HCT116 (cell line): Measurements from ENCODE around the gene CASR. TPM values are rescaled to one million over a fixed set of nuclear protein-coding genes. Genes with fewer than 3 reads are reported as not detected.

Source experiments
- ATAC-seq: fragments of 200-7000 bp; cut with Tn5 transposase; 2 replicates; pipeline ENCODE4 v1.9.1; 2020; ENCODE audit warnings: mild to moderate bottlenecking, moderate library complexity
- BruUV-seq: library from RNA; stranded (reverse); fragments of 400-500 nt; replicated peaks from 2 replicates; lab custom pipeline; 2021; lab: Mats Ljungman, UMichigan
- CTCF ChIA-PET: fragments of 300-600 bp; sonication (Branson Sonifier 250); formaldehyde crosslinking; loops from one replicate; lab custom pipeline; 2021; ENCODE audit warnings: antibody characterized with exemption; lab: Charles Lee
- POLR2A ChIA-PET: fragments of 300-600, 350-600 bp; sonication (Branson Sonifier 250); formaldehyde crosslinking; loops from one replicate; lab custom pipeline; 2021; ENCODE audit warnings: antibody characterized with exemption; lab: Charles Lee
- RAD21 ChIA-PET, 2 experiments: fragments of 300-600 bp; sonication (Branson Sonifier 250); formaldehyde crosslinking; loops; one replicate each; lab custom pipeline; 2023; ENCODE audit warnings: low total read pairs in 2 of 2; ENCODE audit not compliant: uncharacterized antibody in 2 of 2, unreplicated experiment in 2 of 2, low non-redundant PET in 1 of 2; lab: Charles Lee
- DNase-seq: peaks from one replicate; pipeline ENCODE4 v3.0.0-alpha.2; 2010; ENCODE audit warnings: low read depth, low spot score
- H2AFZ ChIP-seq: fragments of 200-600 bp; shearing (Covaris generic), sonication (generic); 2 replicates; pipeline ENCODE4 v1.6.1; 2017; ENCODE audit warnings: low read depth, mixed run types, mixed read lengths, antibody characterized with exemption, low read length; ENCODE audit not compliant: poor library complexity, severe bottlenecking
- H3K27ac ChIP-seq: 2 replicates; pipeline ENCODE4 v1.5.1; 2012; ENCODE audit warnings: low read depth, low read length
- H3K27me3 ChIP-seq: fragments of 200-600 bp; sonication (generic); 2 replicates; pipeline ENCODE4 v1.6.1; 2016; ENCODE audit warnings: mixed run types, low read length, mixed read lengths; ENCODE audit not compliant: insufficient read depth
- H3K36me3 ChIP-seq, 2 experiments: fragments of 200-500 bp in 1 of 2; fragments of 200-600 bp in 1 of 2; sonication (Bioruptor generic) in 1 of 2; sonication (generic) in 1 of 2; 2 replicates each; pipeline versions ENCODE4 v1.5.1 to v1.6.1; 2014 to 2016; ENCODE audit warnings: low read length in 2 of 2, inconsistent platforms in 1 of 2, mixed read lengths in 1 of 2, mixed run types in 1 of 2; ENCODE audit not compliant: insufficient read depth in 2 of 2, control insufficient read depth in 1 of 2
- H3K4me1 ChIP-seq, 2 experiments: fragments of 200-600 bp in 1 of 2; sonication (generic) in 1 of 2; 2 replicates each; pipeline versions ENCODE4 v1.5.1 to v1.6.1; 2012 to 2017; ENCODE audit warnings: low read length in 2 of 2, inconsistent platforms in 1 of 2, mild to moderate bottlenecking in 1 of 2, mixed read lengths in 1 of 2, mixed run types in 1 of 2, moderate library complexity in 1 of 2; ENCODE audit not compliant: insufficient read depth in 2 of 2, control insufficient read depth in 1 of 2
- H3K4me2 ChIP-seq: fragments of 200-600 bp; sonication (generic); 2 replicates; pipeline ENCODE4 v1.6.1; 2017; ENCODE audit warnings: mixed run types, low read length, mixed read lengths
- H3K4me3 ChIP-seq, 2 experiments: fragments of 200-600 bp in 1 of 2; sonication (generic) in 1 of 2; replicated peaks in 1 of 2; 2 replicates each; pipeline ENCODE4 v1.5.1; 2011 to 2016; ENCODE audit warnings: low read length in 2 of 2, control low read depth in 1 of 2, low read depth in 1 of 2, mild to moderate bottlenecking in 1 of 2, mixed read lengths in 1 of 2, mixed run types in 1 of 2
- H3K79me2 ChIP-seq: fragments of 200-600 bp; sonication (generic); 2 replicates; pipeline ENCODE4 v1.6.1; 2017; ENCODE audit warnings: mild to moderate bottlenecking, mixed run types, low read length, moderate library complexity, mixed read lengths; ENCODE audit not compliant: insufficient read depth
- H3K9ac ChIP-seq: fragments of 200-600 bp; sonication (generic); 2 replicates; pipeline ENCODE4 v1.6.1; 2016; ENCODE audit warnings: low read length, mixed read lengths
- H3K9me2 ChIP-seq: fragments of 200-600 bp; sonication (generic), shearing (Covaris generic); 2 replicates; pipeline ENCODE4 v1.6.1; 2017; ENCODE audit warnings: mixed run types, mild to moderate bottlenecking, moderate library complexity; ENCODE audit not compliant: insufficient read depth
- H3K9me3 ChIP-seq, 2 experiments: fragments of 200-500 bp in 1 of 2; fragments of 200-600 bp in 1 of 2; sonication (Bioruptor generic) in 1 of 2; sonication (generic) in 1 of 2; 2 replicates each; pipeline ENCODE4 v1.6.1; 2014 to 2017; ENCODE audit warnings: low read length in 2 of 2, mixed read lengths in 2 of 2, inconsistent platforms in 1 of 2, low read depth in 1 of 2, mild to moderate bottlenecking in 1 of 2, mixed run types in 1 of 2, moderate library complexity in 1 of 2; ENCODE audit not compliant: control insufficient read depth in 1 of 2, insufficient read depth in 1 of 2
- H4K20me1 ChIP-seq: fragments of 200-600 bp; sonication (generic), shearing (Covaris generic); 2 replicates; pipeline ENCODE4 v1.6.1; 2017; ENCODE audit warnings: mixed run types, mild to moderate bottlenecking, moderate library complexity; ENCODE audit not compliant: insufficient read depth
- CBX3 ChIP-seq: IDR thresholded peaks from 2 replicates; pipeline ENCODE4 v1.6.1; 2012; ENCODE audit warnings: low read depth
- CEBPB ChIP-seq: IDR thresholded peaks from 2 replicates; pipeline ENCODE4 v1.6.1; 2012; ENCODE audit warnings: low read depth
- EGR1 ChIP-seq: IDR thresholded peaks from 2 replicates; pipeline ENCODE4 v1.6.1; 2012; ENCODE audit warnings: low read depth
- EZH2phosphoT487 ChIP-seq: fragments of 200-600 bp; IDR thresholded peaks from 2 replicates; pipeline ENCODE4 v1.6.1; 2018; ENCODE audit warnings: antibody characterized with exemption, borderline replicate concordance
- FOSL1 ChIP-seq: IDR thresholded peaks from 2 replicates; pipeline ENCODE4 v1.6.1; 2012; ENCODE audit warnings: low read depth
- JUND ChIP-seq: IDR thresholded peaks from 2 replicates; pipeline ENCODE4 v1.6.1; 2012
- POLR2A ChIP-seq: IDR thresholded peaks from 2 replicates; pipeline ENCODE4 v1.7.0; 2011; ENCODE audit warnings: borderline replicate concordance; ENCODE audit not compliant: insufficient read depth, insufficient read length; ENCODE audit errors: extremely low read depth
- POLR2AphosphoS5 ChIP-seq: IDR thresholded peaks from 2 replicates; pipeline ENCODE4 v1.6.1; 2011; ENCODE audit warnings: mild to moderate bottlenecking, low read depth, low read length, moderate library complexity
- RAD21 ChIP-seq: IDR thresholded peaks from 2 replicates; pipeline ENCODE4 v1.6.1; 2012; ENCODE audit warnings: low read depth, mild to moderate bottlenecking
- SIN3A ChIP-seq: IDR thresholded peaks from 2 replicates; pipeline ENCODE4 v1.6.1; 2012; ENCODE audit warnings: low read depth
- SRF ChIP-seq: IDR thresholded peaks from 2 replicates; pipeline ENCODE4 v1.6.1; 2012; ENCODE audit warnings: low read depth
- TCF7L2 ChIP-seq: IDR thresholded peaks from 2 replicates; pipeline ENCODE4 v1.7.0; 2011; ENCODE audit warnings: borderline replicate concordance, inconsistent platforms; ENCODE audit not compliant: insufficient read depth, insufficient read length; ENCODE audit errors: extremely low read depth
- YY1 ChIP-seq: IDR thresholded peaks from 2 replicates; pipeline ENCODE4 v1.6.1; 2011; ENCODE audit warnings: low read length, low read depth, moderate library complexity, mild to moderate bottlenecking; ENCODE audit not compliant: insufficient replicate concordance; ENCODE audit errors: extremely low read depth
- ZNF274 ChIP-seq: fragments of 200-500 bp; sonication (Bioruptor generic); IDR thresholded peaks from 2 replicates; pipeline ENCODE4 v1.6.1; 2014; ENCODE audit warnings: mild to moderate bottlenecking, low read depth, low read length, inconsistent platforms
- intact Hi-C: fragments of 100-400 bp; cut with micrococcal nuclease; formaldehyde crosslinking; loops from 2 replicates; pipeline ENCODE4 v1.10.0; 2022
- total RNA-seq: library from RNA; stranded (reverse); gene quantifications from one replicate; pipeline ENCODE4 v1.2.1, GENCODE V29; 2021; ENCODE audit not compliant: unreplicated experiment
- TF ChIP-seq, protein P1 (sequence below): IDR thresholded peaks from 2 replicates; pipeline ENCODE4 v1.6.1; 2011; ENCODE audit warnings: mild to moderate bottlenecking, low read length, moderate library complexity; ENCODE audit not compliant: insufficient replicate concordance; ENCODE audit errors: extremely low read depth
- TF ChIP-seq, protein P2 (sequence below): IDR thresholded peaks from 2 replicates; pipeline ENCODE4 v1.6.1; 2012; ENCODE audit warnings: low read depth

CASR gene
- total RNA-seq, 1 experiment from 2014 or later = not detected

DNA sequence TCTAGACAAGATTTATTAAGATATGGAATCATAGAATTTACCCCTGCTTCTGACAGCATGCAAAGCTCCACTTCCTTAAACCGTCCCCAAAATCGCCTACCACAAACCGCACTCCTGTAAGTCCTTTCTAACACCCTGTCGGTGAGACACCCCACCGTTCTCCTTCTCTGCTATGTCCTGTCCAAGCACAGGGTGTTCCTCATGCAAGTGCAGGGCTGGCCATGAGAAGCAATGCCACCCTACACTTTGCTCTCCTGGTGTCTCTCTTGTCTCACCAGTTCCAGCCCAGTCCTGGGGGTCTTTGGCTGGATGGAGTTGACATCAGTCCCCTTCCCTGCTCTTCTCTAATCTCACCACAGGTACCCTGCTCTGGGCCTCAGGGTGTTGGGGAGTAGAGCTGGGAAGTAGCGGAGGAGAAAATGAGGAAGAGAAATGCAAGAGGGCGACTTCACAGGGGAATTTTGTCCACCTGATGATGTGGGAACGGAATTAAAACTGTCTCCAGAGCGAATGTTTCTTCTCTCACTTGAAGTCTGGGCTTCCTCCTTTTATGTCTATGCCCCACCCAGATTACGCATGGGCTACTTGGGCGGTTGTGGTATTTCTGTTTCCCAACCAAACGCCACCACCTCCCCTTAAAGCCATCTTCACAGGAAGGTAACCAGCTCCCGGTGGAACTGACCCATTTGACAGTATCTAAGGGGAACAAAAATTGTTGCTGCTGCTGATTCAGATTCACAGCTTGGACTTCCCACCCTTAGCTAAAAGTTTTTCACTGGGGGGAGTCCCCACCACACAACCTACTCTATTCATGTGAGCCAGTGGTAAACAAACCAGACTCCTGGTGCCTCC lies 49.9 kb downstream of the CASR start:
- no peak overlapping the region for H3K4me3 ChIP-seq
- H3K27ac ChIP-seq = no peak overlapping the region
- TF ChIP-seq POLR2A = no peak
- TF ChIP-seq CBX3 = no peak
- TF ChIP-seq SIN3A = no peak
- TF ChIP-seq, protein P1, sequence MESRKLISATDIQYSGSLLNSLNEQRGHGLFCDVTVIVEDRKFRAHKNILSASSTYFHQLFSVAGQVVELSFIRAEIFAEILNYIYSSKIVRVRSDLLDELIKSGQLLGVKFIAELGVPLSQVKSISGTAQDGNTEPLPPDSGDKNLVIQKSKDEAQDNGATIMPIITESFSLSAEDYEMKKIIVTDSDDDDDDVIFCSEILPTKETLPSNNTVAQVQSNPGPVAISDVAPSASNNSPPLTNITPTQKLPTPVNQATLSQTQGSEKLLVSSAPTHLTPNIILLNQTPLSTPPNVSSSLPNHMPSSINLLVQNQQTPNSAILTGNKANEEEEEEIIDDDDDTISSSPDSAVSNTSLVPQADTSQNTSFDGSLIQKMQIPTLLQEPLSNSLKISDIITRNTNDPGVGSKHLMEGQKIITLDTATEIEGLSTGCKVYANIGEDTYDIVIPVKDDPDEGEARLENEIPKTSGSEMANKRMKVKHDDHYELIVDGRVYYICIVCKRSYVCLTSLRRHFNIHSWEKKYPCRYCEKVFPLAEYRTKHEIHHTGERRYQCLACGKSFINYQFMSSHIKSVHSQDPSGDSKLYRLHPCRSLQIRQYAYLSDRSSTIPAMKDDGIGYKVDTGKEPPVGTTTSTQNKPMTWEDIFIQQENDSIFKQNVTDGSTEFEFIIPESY = no peak
- no peak for TF ChIP-seq YY1
- no peak for TF ChIP-seq FOSL1
- no peak for TF ChIP-seq RAD21
- TF ChIP-seq CEBPB = no peak
- no peak for TF ChIP-seq TCF7L2
- no peak for TF ChIP-seq EZH2phosphoT487
- TF ChIP-seq JUND = no peak
- TF ChIP-seq POLR2AphosphoS5 = no peak
- no peak for TF ChIP-seq SRF
- TF ChIP-seq, protein P2, sequence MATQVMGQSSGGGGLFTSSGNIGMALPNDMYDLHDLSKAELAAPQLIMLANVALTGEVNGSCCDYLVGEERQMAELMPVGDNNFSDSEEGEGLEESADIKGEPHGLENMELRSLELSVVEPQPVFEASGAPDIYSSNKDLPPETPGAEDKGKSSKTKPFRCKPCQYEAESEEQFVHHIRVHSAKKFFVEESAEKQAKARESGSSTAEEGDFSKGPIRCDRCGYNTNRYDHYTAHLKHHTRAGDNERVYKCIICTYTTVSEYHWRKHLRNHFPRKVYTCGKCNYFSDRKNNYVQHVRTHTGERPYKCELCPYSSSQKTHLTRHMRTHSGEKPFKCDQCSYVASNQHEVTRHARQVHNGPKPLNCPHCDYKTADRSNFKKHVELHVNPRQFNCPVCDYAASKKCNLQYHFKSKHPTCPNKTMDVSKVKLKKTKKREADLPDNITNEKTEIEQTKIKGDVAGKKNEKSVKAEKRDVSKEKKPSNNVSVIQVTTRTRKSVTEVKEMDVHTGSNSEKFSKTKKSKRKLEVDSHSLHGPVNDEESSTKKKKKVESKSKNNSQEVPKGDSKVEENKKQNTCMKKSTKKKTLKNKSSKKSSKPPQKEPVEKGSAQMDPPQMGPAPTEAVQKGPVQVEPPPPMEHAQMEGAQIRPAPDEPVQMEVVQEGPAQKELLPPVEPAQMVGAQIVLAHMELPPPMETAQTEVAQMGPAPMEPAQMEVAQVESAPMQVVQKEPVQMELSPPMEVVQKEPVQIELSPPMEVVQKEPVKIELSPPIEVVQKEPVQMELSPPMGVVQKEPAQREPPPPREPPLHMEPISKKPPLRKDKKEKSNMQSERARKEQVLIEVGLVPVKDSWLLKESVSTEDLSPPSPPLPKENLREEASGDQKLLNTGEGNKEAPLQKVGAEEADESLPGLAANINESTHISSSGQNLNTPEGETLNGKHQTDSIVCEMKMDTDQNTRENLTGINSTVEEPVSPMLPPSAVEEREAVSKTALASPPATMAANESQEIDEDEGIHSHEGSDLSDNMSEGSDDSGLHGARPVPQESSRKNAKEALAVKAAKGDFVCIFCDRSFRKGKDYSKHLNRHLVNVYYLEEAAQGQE = no peak
- TF ChIP-seq ZNF274 = no peak
- TF ChIP-seq EGR1 = no peak
- no peaks in the 10 kb centered on the region for H3K36me3 ChIP-seq
- H3K27me3 ChIP-seq = peaks cover 14% of the 10 kb centered on the region; the same call in 1 of the 2 replicates
- no peaks in the 10 kb centered on the region for H4K20me1 ChIP-seq
- H3K4me1 ChIP-seq = no peaks in the 10 kb centered on the region
- no peaks in the 10 kb centered on the region for H3K79me2 ChIP-seq
- ATAC-seq = no peak
- BruUV-seq = no TSS peak
- no peak overlapping the region for H3K9ac ChIP-seq
- ChIA-PET CTCF (no interaction called here), POLR2A (no interaction called here), RAD21 (no interaction called here)
- DNase-seq = no peak
- intact Hi-C loops = no loop called here
- no peaks in the 10 kb centered on the region for H3K9me2 ChIP-seq
- no peak overlapping the region for H3K4me2 ChIP-seq
- H3K9me3 ChIP-seq = no peaks in the 10 kb centered on the region
- no peak overlapping the region for H2AFZ ChIP-seq
